Chondrocyte (in vitro differentiated cells): Measurements from ENCODE around the gene ID3. TPM values are rescaled to one million over a fixed set of nuclear protein-coding genes. Genes with fewer than 3 reads are reported as not detected.

Source experiments
- DNase-seq: peaks from one replicate; pipeline ENCODE4 v3.0.0; 2021; ENCODE audit warnings: mixed read lengths, low spot score
- H3K27ac Mint-ChIP-seq: one replicate; pipeline ENCODE4 v1.8.0; 2021; ENCODE audit warnings: mild to moderate bottlenecking, moderate library complexity, mixed read lengths; ENCODE audit not compliant: unreplicated experiment
- H3K27me3 Mint-ChIP-seq: 2 replicates; pipeline ENCODE4 v1.8.0; 2021; ENCODE audit warnings: low read depth, mixed read lengths
- H3K36me3 Mint-ChIP-seq: 2 replicates; pipeline ENCODE4 v1.8.0; 2021; ENCODE audit warnings: low read depth, mixed read lengths
- H3K4me1 Mint-ChIP-seq: 2 replicates; pipeline ENCODE4 v1.8.0; 2021; ENCODE audit warnings: low read depth, mild to moderate bottlenecking, mixed read lengths
- H3K4me3 Mint-ChIP-seq: one replicate; pipeline ENCODE4 v1.8.0; 2021; ENCODE audit warnings: mild to moderate bottlenecking, moderate library complexity, mixed read lengths; ENCODE audit not compliant: unreplicated experiment
- H3K9me3 Mint-ChIP-seq: 2 replicates; pipeline ENCODE4 v1.8.0; 2021; ENCODE audit warnings: low read depth, mixed read lengths
- CTCF ChIP-seq: fragments of 200-600 bp; sonication (generic); IDR thresholded peaks from 2 replicates; pipeline ENCODE4 v1.5.0; 2021; ENCODE audit warnings: antibody characterized with exemption, mild to moderate bottlenecking, moderate library complexity
- total RNA-seq: library from RNA; stranded (reverse); gene quantifications from 3 replicates; pipeline ENCODE4 v1.2.1, GENCODE V29; 2021

ID3 gene
- total RNA-seq, 1 donor from 2014 or later: 81.8 TPM

- H3K36me3 Mint-ChIP-seq: no peaks in the 10 kb centered on the region
Observed at GRCh38 chr1:23521588-23521987, 37.7 kb downstream of the ID3 start.

GRCh38 chr1:23517581-23517980, 41.7 kb downstream of the ID3 start:
- Mint-ChIP-seq H3K4me3 (no peak overlapping the region), H3K36me3 (no peaks in the 10 kb centered on the region), H3K27me3 (no peaks in the 10 kb centered on the region), H3K9me3 (no peaks in the 10 kb centered on the region), H3K27ac (no peak overlapping the region), H3K4me1 (no peaks in the 10 kb centered on the region)
- no peak for DNase-seq
- no peak for TF ChIP-seq CTCF

More at GRCh38 chr1:23521588-23521987, 37.7 kb downstream of the ID3 start:
- no peak for DNase-seq
- no peak overlapping the region for H3K4me3 Mint-ChIP-seq
- no peak overlapping the region for H3K27ac Mint-ChIP-seq
- no peaks in the 10 kb centered on the region for H3K27me3 Mint-ChIP-seq
- H3K9me3 Mint-ChIP-seq: no peaks in the 10 kb centered on the region
- H3K4me1 Mint-ChIP-seq: peaks cover 13% of the 10 kb centered on the region
- TF ChIP-seq CTCF: no peak

- TF ChIP-seq CTCF: no peak
- no peak overlapping the region for H3K27ac Mint-ChIP-seq
- no peak overlapping the region for H3K4me3 Mint-ChIP-seq
- no peaks in the 10 kb centered on the region for H3K9me3 Mint-ChIP-seq
- DNase-seq: no peak
- no peaks in the 10 kb centered on the region for H3K27me3 Mint-ChIP-seq
- no peaks in the 10 kb centered on the region for H3K36me3 Mint-ChIP-seq
- H3K4me1 Mint-ChIP-seq: no peaks in the 10 kb centered on the region
Observed at GRCh38 chr1:23515905-23516304, 43.4 kb downstream of the ID3 start.

GRCh38 chr1:23514111-23514679, 45.1 kb downstream of the ID3 start:
- Mint-ChIP-seq H3K9me3 (no peaks in the 10 kb centered on the region), H3K4me3 (no peak overlapping the region), H3K36me3 (peaks cover 1% of the 10 kb centered on the region), H3K27me3 (no peaks in the 10 kb centered on the region), H3K27ac (no peak overlapping the region), H3K4me1 (no peaks in the 10 kb centered on the region)
- no peak for TF ChIP-seq CTCF
- DNase-seq: no peak

- Mint-ChIP-seq H3K27me3 (no peaks in the 10 kb centered on the region), H3K27ac (no peak overlapping the region), H3K36me3 (peaks cover 1% of the 10 kb centered on the region), H3K9me3 (no peaks in the 10 kb centered on the region), H3K4me3 (no peak overlapping the region), H3K4me1 (no peaks in the 10 kb centered on the region)
- DNase-seq: no peak
- no peak for TF ChIP-seq CTCF
Observed at GRCh38 chr1:23509896-23510295, 49.4 kb downstream of the ID3 start.

Other genes starting within 250 kb of the ID3 start
- gene HNRNPR, start 215.2 kb downstream of the ID3 start, total RNA-seq: 91.0 to 151 TPM (median 91.3 TPM) in 3 replicates
- gene ZNF436, start 189.7 kb downstream of the ID3 start, total RNA-seq: 17.0 to 18.6 TPM (median 17.4 TPM) in 3 replicates
- 15.7 to 17.8 TPM (median 16.9 TPM) in 3 replicates for gene TCEA3, start 134.8 kb downstream of the ID3 start, total RNA-seq
- 21.9 to 30.8 TPM (median 27.6 TPM) in 3 replicates for gene ASAP3, start 75.3 kb downstream of the ID3 start, total RNA-seq
- 0.72 to 4.3 TPM (median 0.87 TPM) in 3 replicates for gene E2F2, start 28.3 kb downstream of the ID3 start, total RNA-seq
- 485 to 589 TPM (median 492 TPM) in 3 replicates for gene RPL11, start 132.3 kb upstream of the ID3 start, total RNA-seq
- 41.7 to 47.8 TPM (median 42.9 TPM) in 3 replicates for gene ELOA, start 184.0 kb upstream of the ID3 start, total RNA-seq
- gene PITHD1, start 218.9 kb upstream of the ID3 start, total RNA-seq: 36.2 to 36.5 TPM (median 36.4 TPM) in 3 replicates
- gene LYPLA2, start 231.6 kb upstream of the ID3 start, total RNA-seq: 39.8 to 43.0 TPM (median 40.4 TPM) in 3 replicates
- 24.9 to 34.0 TPM (median 25.7 TPM) in 3 replicates for gene GALE, start 241.3 kb upstream of the ID3 start, total RNA-seq